NCI-H2107 treated with DMSO at 0.1 percent for 48 hours (cell line): ENCODE measurements around the gene FRMD4A.

Experiments
- DNase-seq: peaks from one replicate; lab custom pipeline; 2025; ENCODE audit not compliant: unreplicated experiment; lab: John Stamatoyannopoulos, UW

The FRMD4A gene

GRCh38 chr10:13693783-13694700 is 636.7 kb downstream of the FRMD4A start:
- no peak for DNase-seq

- no peak for DNase-seq
Observed at GRCh38 chr10:13690281-13690825, 640.4 kb downstream of the FRMD4A start.

- DNase-seq: no peak
Observed at GRCh38 chr10:13686331-13686752, 644.4 kb downstream of the FRMD4A start.

DNA sequence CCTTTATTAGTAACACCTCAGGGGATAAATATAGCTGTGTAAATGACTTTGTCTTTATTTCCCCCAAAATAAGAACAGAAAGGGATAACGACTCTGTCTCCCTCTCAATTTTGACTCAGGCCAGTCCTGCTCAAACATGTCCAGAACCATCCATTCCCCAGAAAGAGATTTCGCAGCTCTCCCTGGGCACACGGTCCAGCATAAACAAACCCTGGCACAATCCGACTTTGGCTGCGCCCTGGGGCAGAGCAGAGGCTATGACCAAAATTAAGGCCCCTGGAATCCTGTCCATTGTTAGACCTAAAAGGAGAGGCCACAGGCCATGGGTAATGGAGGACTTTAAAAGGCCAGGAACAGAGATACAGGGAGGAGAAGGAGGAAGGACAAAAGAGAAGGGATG is 644.8 kb downstream of the FRMD4A start:
- DNase-seq: no peak

DNA sequence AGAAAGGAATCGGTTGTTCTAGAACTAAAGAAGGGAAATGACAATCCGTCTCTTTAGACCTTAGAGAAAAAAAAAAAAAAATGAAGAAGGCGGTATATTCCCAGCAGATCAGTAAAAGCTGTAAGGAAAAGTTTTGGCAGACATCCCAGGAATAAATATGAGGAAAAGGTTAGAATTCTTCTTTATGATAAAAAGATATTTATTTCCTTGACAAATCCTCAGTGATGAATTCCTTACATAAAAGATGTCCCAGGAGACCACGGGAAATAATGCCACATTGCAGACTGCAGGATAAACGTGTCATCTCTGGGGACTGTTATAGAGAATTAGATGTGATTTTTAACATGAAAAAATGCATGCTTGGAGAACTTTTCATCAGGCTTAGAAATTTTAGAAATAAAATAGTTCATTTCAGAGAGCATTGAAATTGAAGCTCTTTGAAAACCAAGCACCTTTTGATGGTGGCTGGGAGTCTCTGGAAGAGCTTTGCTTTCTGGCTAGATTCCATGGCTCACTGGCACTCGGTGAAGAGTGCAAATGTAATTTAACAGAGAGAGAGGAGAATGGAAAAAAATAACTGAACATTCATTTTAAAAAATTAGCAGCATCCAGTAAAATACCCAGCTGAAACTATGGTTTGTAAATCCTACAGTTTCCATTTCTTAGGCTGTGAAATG is 645.8 kb downstream of the FRMD4A start:
- no peak for DNase-seq

DNA sequence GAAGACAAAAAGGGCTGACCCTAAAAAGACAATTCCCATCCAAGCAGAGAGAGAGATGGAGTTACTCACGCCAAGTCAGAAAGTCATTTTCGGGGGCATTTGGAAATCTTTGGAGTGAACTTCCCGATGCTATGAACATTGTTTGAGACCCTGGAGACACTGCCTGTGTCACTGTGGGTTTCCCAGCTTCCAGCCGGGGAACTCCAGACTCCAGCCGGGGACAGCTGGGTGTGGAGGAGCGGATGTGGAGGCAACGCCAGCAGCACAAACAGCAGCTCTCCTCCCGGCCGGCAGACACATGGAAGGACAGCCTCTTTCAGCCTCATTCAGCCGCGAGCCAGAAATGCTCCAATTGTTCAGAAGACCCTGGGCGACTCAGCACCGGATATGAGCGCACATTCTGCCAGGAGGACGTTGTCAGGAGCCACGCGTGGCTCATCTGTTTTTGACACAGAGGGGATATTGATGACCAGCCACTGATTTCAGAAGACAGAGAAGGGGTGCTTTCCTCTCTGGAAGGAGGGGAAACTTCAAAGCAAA is 646.4 kb downstream of the FRMD4A start:
- DNase-seq: no peak

DNA sequence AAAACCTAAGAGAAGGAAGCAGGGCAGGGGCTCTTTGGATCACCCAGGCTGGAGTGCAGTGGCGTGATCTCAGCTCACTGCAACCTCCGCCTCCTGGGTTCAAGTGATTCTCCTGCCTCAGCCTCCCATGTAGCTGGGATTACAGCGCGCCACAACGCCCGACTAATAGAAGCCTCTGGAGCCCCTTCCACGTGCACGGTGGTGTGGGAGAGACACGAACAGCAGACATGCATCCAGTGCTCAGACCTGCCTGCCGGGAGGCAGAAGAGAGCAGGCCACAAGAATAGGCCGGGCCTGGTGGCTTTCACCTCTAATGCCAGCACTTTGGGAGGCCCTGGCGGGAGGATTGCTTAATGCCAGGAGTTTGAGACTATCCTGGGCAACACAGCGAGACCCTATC is 647.7 kb downstream of the FRMD4A start:
- no peak for DNase-seq

DNA sequence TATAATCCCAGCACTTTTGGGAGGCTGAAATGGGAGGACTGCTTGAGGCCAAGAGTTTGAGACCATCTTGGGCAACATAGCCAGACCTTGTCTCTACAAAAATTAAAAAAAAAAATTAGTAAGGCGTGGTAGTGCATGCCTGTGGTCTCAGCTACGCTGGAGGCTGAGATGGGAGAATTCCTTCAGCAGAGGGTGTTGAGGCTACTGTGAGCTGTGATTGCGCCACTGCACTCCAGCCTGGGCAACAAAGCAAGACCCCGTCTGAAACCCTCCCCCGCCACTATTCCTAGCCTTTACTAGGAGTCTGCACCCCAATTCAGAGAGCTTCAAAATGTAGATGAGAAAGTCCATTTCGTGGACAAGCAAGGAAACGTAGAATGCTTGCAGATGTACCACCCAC is 648.8 kb downstream of the FRMD4A start:
- DNase-seq: no peak

DNA sequence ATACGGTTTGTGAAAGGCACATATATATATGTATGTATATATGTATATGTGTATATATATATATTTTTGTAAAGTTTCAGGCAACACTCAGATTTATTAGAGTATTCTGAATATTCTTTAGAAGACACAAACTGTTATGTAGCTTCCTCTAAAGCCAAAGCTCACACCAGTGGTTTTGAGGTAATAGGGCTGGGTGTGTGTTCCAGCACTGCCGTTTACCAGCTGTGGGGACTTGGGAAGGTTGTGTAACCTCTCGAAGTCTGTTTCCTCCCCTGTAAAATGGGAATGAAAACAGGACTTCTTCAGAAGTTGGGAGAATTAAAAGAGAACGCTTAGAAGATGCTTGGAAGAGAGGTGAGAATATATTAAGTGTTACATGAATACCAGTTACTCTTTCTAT is 649.2 kb downstream of the FRMD4A start:
- no peak for DNase-seq

DNA sequence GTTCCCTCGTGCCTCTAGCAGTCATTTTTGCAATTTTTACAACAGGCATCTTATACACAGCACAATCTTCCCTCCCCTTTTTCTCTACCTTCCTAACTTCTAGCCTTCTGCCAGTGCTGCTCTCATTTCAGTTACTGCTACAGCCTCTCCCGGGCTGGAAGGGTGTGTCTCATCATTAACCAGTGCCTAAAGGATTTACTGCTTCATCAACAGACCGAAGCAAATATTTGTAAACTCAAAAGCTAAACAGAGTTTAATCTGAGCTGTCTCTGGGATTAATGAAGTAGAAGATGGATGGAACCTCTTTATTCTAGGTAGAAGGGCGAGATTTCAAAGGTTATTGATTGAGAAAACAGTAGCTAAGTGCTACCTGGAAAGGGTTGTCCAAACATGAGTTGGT is 649.6 kb downstream of the FRMD4A start:
- DNase-seq: no peak

- no peak for DNase-seq
Observed at GRCh38 chr10:13678101-13678843, 652.5 kb downstream of the FRMD4A start.

- no peak for DNase-seq
Observed at GRCh38 chr10:13674645-13675588, 655.8 kb downstream of the FRMD4A start.

- DNase-seq: peak; percentile 19
Observed at GRCh38 chr10:13673156-13673555, 657.6 kb downstream of the FRMD4A start.

- no peak for DNase-seq
Observed at GRCh38 chr10:13672548-13672947, 658.2 kb downstream of the FRMD4A start.

- DNase-seq: no peak
Observed at GRCh38 chr10:13671904-13672303, 658.8 kb downstream of the FRMD4A start.

- no peak for DNase-seq
Observed at GRCh38 chr10:13670311-13670710, 660.4 kb downstream of the FRMD4A start.

DNA sequence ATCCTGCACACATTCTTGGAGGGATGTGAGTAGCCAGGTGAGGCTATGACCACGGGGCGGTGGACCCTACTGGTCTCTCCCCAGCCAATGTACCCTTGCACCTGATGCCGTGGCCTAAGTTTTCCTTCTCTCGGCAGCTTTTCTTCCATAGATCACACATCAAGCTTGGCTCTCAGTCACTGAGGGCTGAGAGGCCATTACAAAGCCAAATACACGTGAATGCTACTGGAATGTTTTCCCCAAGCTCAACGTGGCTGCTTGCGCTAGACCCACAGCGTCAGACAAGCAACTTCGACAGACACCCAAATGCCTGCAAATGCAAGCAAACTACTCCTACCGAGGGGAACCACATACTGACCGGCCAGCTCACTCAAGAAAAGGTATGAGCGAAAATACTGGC is 660.8 kb downstream of the FRMD4A start:
- DNase-seq: no peak

DNA sequence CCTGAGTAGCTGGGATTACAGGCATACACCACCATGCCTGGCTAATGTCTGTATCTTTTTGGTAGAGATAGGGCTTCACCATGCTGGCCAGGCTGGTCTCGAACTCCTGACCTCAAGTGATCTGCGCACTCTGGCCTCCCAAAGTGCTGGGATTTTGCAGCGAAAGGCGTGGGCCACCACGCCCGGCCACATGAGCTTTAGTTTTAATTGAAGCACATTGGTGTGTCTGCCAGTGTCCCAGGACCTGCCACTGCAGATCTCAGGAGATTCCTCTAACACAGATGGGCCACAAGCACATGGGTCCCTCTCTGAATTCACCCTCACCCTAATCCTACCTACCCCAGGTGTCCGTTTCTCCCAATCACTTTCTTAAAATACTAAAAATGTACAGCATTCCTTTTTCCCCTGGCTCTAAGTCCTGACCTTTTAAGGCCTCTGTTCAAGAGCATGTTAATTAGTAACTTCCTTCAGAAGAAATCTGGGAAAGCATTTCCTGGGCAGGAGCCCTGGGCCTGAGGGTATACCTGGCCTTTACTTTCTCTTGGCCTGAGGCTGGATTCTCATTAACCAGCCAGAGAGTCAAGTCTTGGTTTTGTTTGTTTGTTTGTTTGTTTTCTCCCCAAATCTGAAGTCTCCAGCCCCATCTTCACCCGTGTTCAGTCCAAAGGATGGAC is 661.4 kb downstream of the FRMD4A start:
- DNase-seq: no peak

- DNase-seq: no peak
Observed at GRCh38 chr10:13668126-13668525, 662.6 kb downstream of the FRMD4A start.
